SH-SY5Y (cell line): ENCODE results near the gene CADM2.

Experiments
- GATA2 ChIP-seq: IDR thresholded peaks from 2 replicates; pipeline ENCODE4 v1.6.1; 2011; ENCODE audit warnings: mild to moderate bottlenecking, low read depth, low read length
- GATA3 ChIP-seq: IDR thresholded peaks from 2 replicates; pipeline ENCODE4 v1.6.1; 2011; ENCODE audit warnings: low read depth, mild to moderate bottlenecking, low read length, moderate library complexity

DNA sequence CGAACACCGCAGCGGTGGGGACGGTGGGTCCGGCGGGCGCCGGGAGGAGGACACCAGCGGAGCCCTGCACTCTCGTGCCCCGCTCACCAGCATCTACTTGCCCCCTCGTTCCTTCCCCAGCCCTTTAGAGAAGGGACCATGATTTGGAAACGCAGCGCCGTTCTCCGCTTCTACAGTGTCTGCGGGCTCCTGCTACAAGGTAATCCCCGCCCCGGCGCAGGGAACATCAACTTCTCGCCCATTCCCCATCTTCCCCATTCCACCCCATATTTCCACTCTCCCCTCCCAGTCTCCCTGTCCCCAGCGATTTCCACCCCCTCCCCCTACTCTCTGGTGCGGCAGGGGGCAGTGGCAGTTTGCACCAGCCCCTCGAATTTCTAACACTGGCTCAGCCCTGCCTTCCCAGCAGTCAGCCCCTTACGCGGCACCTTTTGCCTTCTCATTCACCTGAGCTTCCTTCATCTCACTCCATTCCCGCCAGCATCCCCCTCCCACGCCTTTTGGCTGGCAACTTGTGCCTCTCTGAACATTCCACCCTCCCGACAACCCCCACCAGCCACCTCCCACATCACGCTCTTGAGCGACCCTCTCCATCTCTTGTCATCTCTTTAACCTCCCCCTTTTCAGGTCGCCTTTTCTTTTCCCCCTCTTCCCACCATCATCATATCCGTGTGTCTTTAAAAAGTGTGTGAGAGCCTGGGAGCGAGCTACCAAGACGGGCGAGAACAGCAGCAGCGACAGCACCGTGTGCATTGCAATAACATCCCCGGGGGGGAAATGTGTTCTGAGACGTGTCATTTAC, 882 bp downstream of the CADM2 start:
- TF ChIP-seq GATA2 (no peak), GATA3 (no peak)
